Endodermal cell (in vitro differentiated cells): Measurements from ENCODE around the gene COL18A1. TPM values are rescaled to one million over a fixed set of nuclear protein-coding genes. Genes with fewer than 3 reads are reported as not detected.

Experiments used
- DNase-seq: peaks from one replicate; pipeline ENCODE4 v3.0.0-alpha.2; 2017
- H3K27ac ChIP-seq: 2 replicates; pipeline ENCODE4 v1.5.1; 2013; ENCODE audit warnings: mild to moderate bottlenecking, low read depth, low read length, moderate library complexity
- H3K27me3 ChIP-seq: 2 replicates; pipeline ENCODE4 v1.6.1; 2013; ENCODE audit warnings: mild to moderate bottlenecking, low read length, moderate library complexity; ENCODE audit not compliant: insufficient read depth, control insufficient read depth, poor library complexity, severe bottlenecking
- H3K36me3 ChIP-seq: 2 replicates; pipeline ENCODE4 v1.7.0; 2013; ENCODE audit warnings: mild to moderate bottlenecking, low read length, moderate library complexity; ENCODE audit not compliant: control insufficient read depth, insufficient read depth
- H3K4me1 ChIP-seq: one replicate; pipeline ENCODE4 v1.7.0; 2013; ENCODE audit warnings: low read length; ENCODE audit not compliant: control insufficient read depth, insufficient read depth
- H3K4me3 ChIP-seq: 2 replicates; pipeline ENCODE4 v1.5.1; 2013; ENCODE audit warnings: mild to moderate bottlenecking, low read length, moderate library complexity
- H3K9ac ChIP-seq: 2 replicates; pipeline ENCODE4 v1.6.1; 2013; ENCODE audit warnings: mild to moderate bottlenecking, low read length, moderate library complexity; ENCODE audit not compliant: poor library complexity, severe bottlenecking; ENCODE audit errors: extremely low read depth
- H3K9me3 ChIP-seq: 2 replicates; pipeline ENCODE4 v1.6.1; 2013; ENCODE audit warnings: mild to moderate bottlenecking, low read length, moderate library complexity; ENCODE audit not compliant: control insufficient read depth
- H3K27ac Mint-ChIP-seq: 2 replicates; pipeline ENCODE4 v1.8.0; 2020; ENCODE audit warnings: mixed read lengths
- H3K27me3 Mint-ChIP-seq: 2 replicates; pipeline ENCODE4 v1.8.0; 2021; ENCODE audit warnings: mild to moderate bottlenecking, mixed read lengths; ENCODE audit not compliant: insufficient read depth
- H3K36me3 Mint-ChIP-seq: 2 replicates; pipeline ENCODE4 v1.8.0; 2020; ENCODE audit warnings: low read depth, mixed read lengths
- H3K4me1 Mint-ChIP-seq: 2 replicates; pipeline ENCODE4 v1.8.0; 2020; ENCODE audit warnings: mixed read lengths
- H3K4me3 Mint-ChIP-seq: 2 replicates; pipeline ENCODE4 v1.8.0; 2020; ENCODE audit warnings: mild to moderate bottlenecking, moderate library complexity, mixed read lengths
- H3K9me3 Mint-ChIP-seq: 2 replicates; pipeline ENCODE4 v1.8.0; 2020; ENCODE audit warnings: mild to moderate bottlenecking, mixed read lengths
- CTCF ChIP-seq: fragments of 200-600 bp; sonication (generic); conservative IDR thresholded peaks from 2 replicates; pipeline ENCODE4 v1.5.0; 2021; ENCODE audit warnings: antibody characterized with exemption, mild to moderate bottlenecking
- WGBS, 2 experiments: methylation state at CpG; one replicate each; pipeline versions ENCODE4 v1.1.5 to v1.1.7; 2013; ENCODE audit warnings: missing lambda C conversion rate in 2 of 2, mixed read lengths in 1 of 2; ENCODE audit not compliant: insufficient coverage in 1 of 2, insufficient read length in 1 of 2; 5-methylcytosine and 5-hydroxymethylcytosine counted together
- total RNA-seq, 2 donors: library from RNA; stranded (reverse); fragmentation: NEBNext Ultra II Directional in 1 of 2; extraction: Animal tissue kit (Norgen Biotek cat#: 25700) in 1 of 2; gene quantifications; 2 replicates in 1 of 2; 3 replicates in 1 of 2; pipeline ENCODE4 v1.2.1, GENCODE V29; 2021

Gene COL18A1
- total RNA-seq, 2 donors from 2014 or later = 332 to 398 TPM

GRCh38 chr21:45511007-45511406 lies 106.0 kb downstream of the COL18A1 start:
- Histone ChIP-seq H3K27me3 (no peaks in the 10 kb centered on the region), H3K27ac (peak overlapping the region; percentile 17), H3K36me3 (peaks cover 4% of the 10 kb centered on the region), H3K9ac (no peak overlapping the region), H3K9me3 (no peaks in the 10 kb centered on the region), H3K4me1 (no peaks in the 10 kb centered on the region), H3K4me3 (no peak overlapping the region)
- H3K9me3 Mint-ChIP-seq = no peaks in the 10 kb centered on the region
- no peak overlapping the region for H3K4me3 Mint-ChIP-seq
- DNase-seq = peak; percentile 45
- peaks cover 21% of the 10 kb centered on the region for H3K36me3 Mint-ChIP-seq
- H3K27me3 Mint-ChIP-seq = no peaks in the 10 kb centered on the region
- no peaks in the 10 kb centered on the region for H3K4me1 Mint-ChIP-seq
- WGBS, 2 experiments = 89 to 95% methylated on average over 6 to 12 of the region's 12 CpGs
- H3K27ac Mint-ChIP-seq = no peak overlapping the region
- TF ChIP-seq CTCF = no peak

- TF ChIP-seq CTCF = no peak
- 87 to 89% methylated on average over 23 to 35 of the region's 35 CpGs for WGBS, 2 experiments
- Histone ChIP-seq H3K9ac (no peak overlapping the region), H3K27me3 (no peaks in the 10 kb centered on the region), H3K4me3 (no peak overlapping the region), H3K9me3 (no peaks in the 10 kb centered on the region), H3K4me1 (no peaks in the 10 kb centered on the region), H3K36me3 (peaks cover 4% of the 10 kb centered on the region), H3K27ac (peak overlapping the region; percentile 17)
- peak; percentile 61 for DNase-seq
- no peaks in the 10 kb centered on the region for H3K9me3 Mint-ChIP-seq
- H3K36me3 Mint-ChIP-seq = peaks cover 25% of the 10 kb centered on the region
- no peaks in the 10 kb centered on the region for H3K27me3 Mint-ChIP-seq
- H3K4me1 Mint-ChIP-seq = no peaks in the 10 kb centered on the region
- no peak overlapping the region for H3K4me3 Mint-ChIP-seq
- no peak overlapping the region for H3K27ac Mint-ChIP-seq
Observed at GRCh38 chr21:45511661-45512431, 106.9 kb downstream of the COL18A1 start.

GRCh38 chr21:45512626-45513002 lies 107.6 kb downstream of the COL18A1 start:
- peak overlapping the region; percentile 47 for H3K27ac ChIP-seq
- peaks cover 4% of the 10 kb centered on the region for H3K36me3 ChIP-seq
- no peak overlapping the region for H3K4me3 ChIP-seq
- H3K9ac ChIP-seq = no peak overlapping the region
- H3K4me1 Mint-ChIP-seq = no peaks in the 10 kb centered on the region
- TF ChIP-seq CTCF = no peak
- H3K9me3 ChIP-seq = no peaks in the 10 kb centered on the region
- H3K4me1 ChIP-seq = no peaks in the 10 kb centered on the region
- H3K27me3 ChIP-seq = no peaks in the 10 kb centered on the region
- H3K27ac Mint-ChIP-seq = no peak overlapping the region
- no peaks in the 10 kb centered on the region for H3K27me3 Mint-ChIP-seq
- H3K9me3 Mint-ChIP-seq = no peaks in the 10 kb centered on the region
- H3K36me3 Mint-ChIP-seq = peaks cover 24% of the 10 kb centered on the region
- no peak overlapping the region for H3K4me3 Mint-ChIP-seq
- DNase-seq = peak; percentile 46
- WGBS, 2 experiments = 92 to 94% methylated on average over 6 to 8 of the region's 8 CpGs
